ENCODE data around the gene KCP. TPM values are rescaled to one million over a fixed set of nuclear protein-coding genes. Genes with fewer than 3 reads are reported as not detected.

The KCP gene
- total RNA-seq, 1 donor from 2014 or later: 0.20 TPM

- intact Hi-C loops (cut with micrococcal nuclease): loop anchor here (2.0 to 10.0 kb wide), 2 partner anchors 24 to 116 kb away; partner anchors contain the start of gene TNPO3
These were observed 28.8 kb upstream of the KCP start for GRCh38 chr7:128939075-128939860.

- intact Hi-C loops (cut with micrococcal nuclease): loop anchor here (1.0 to 10.0 kb wide), 3 partner anchors 24 to 116 kb away; partner anchors contain the start of genes ATP6V1F and TNPO3
These were observed 28.1 kb upstream of the KCP start for GRCh38 chr7:128938544-128939074.

- intact Hi-C loops (cut with micrococcal nuclease): loop anchor here (1.0 to 10.0 kb wide), 3 partner anchors 25 to 117 kb away; partner anchors contain the start of genes ATP6V1F and TNPO3
These were observed 27.4 kb upstream of the KCP start, which contains the start of gene IRF5 for GRCh38 chr7:128937647-128938543. TSS of gene IRF5 (plus strand) at chr7:128937927. CDS start at chr7:128942082, 4,155 bp downstream.

- intact Hi-C loops (cut with micrococcal nuclease): loop anchor here (10.0 kb wide), 1 partner anchor 118 kb away; the partner anchor contains the start of gene TNPO3
These were observed 26.8 kb upstream of the KCP start for GRCh38 chr7:128937271-128937646.

GRCh38 chr7:128936798-128937197 is 26.3 kb upstream of the KCP start:
- intact Hi-C loops (cut with micrococcal nuclease): loop anchor here (10.0 kb wide), 1 partner anchor 118 kb away; the partner anchor contains the start of gene TNPO3

- intact Hi-C loops (cut with micrococcal nuclease): loop anchor here (10.0 kb wide), 1 partner anchor 119 kb away; the partner anchor contains the start of gene TNPO3
These were observed 24.8 kb upstream of the KCP start for GRCh38 chr7:128935342-128935730.

- intact Hi-C loops (cut with micrococcal nuclease): loop anchor here (10.0 kb wide), 1 partner anchor 120 kb away; the partner anchor contains the start of gene TNPO3
These were observed 24.1 kb upstream of the KCP start for GRCh38 chr7:128934361-128935341.

- intact Hi-C loops (cut with micrococcal nuclease): loop anchor here (10.0 kb wide), 1 partner anchor 121 kb away; the partner anchor contains the start of gene TNPO3
These were observed 22.8 kb upstream of the KCP start for GRCh38 chr7:128933180-128933891.

- intact Hi-C loops (cut with micrococcal nuclease): loop anchor here (10.0 kb wide), 1 partner anchor 122 kb away; the partner anchor contains the start of gene TNPO3
These were observed 22.3 kb upstream of the KCP start for GRCh38 chr7:128932862-128933179.

- intact Hi-C loops (cut with micrococcal nuclease): loop anchor here (10.0 kb wide), 1 partner anchor 123 kb away; the partner anchor contains the start of gene TNPO3
These were observed 21.7 kb upstream of the KCP start for GRCh38 chr7:128931965-128932861.

- intact Hi-C loops (cut with micrococcal nuclease): loop anchor here (10.0 kb wide), 1 partner anchor 124 kb away; the partner anchor contains the start of gene TNPO3
These were observed 20.8 kb upstream of the KCP start for GRCh38 chr7:128931190-128931798.

GRCh38 chr7:128928882-128929788 is 18.6 kb upstream of the KCP start:
- intact Hi-C loops (cut with micrococcal nuclease): no loop called here

- intact Hi-C loops (cut with micrococcal nuclease): no loop called here
These were observed 17.8 kb upstream of the KCP start for GRCh38 chr7:128928159-128928813.

GRCh38 chr7:128924707-128925588 is 14.4 kb upstream of the KCP start:
- intact Hi-C loops (cut with micrococcal nuclease): no loop called here

- intact Hi-C loops (cut with micrococcal nuclease): no loop called here
These were observed 12.9 kb upstream of the KCP start for GRCh38 chr7:128923411-128923800.

Measured in T-helper 1 cell treated with Interleukin-12 subunit alpha and Interleukin-12 subunit beta and Interleukin-4 antibody, amounts not matched to agents 30 ng/mL and 1 ng/mL, for 36 hours (primary cell).